ENCODE data around the gene CRACR2A. TPM values are rescaled to one million over a fixed set of nuclear protein-coding genes. Genes with fewer than 3 reads are reported as not detected.

CRACR2A gene
- total RNA-seq, 3 donors from 2014 or later, result 5.3 to 17.3 (median 15.1) TPM

DNA sequence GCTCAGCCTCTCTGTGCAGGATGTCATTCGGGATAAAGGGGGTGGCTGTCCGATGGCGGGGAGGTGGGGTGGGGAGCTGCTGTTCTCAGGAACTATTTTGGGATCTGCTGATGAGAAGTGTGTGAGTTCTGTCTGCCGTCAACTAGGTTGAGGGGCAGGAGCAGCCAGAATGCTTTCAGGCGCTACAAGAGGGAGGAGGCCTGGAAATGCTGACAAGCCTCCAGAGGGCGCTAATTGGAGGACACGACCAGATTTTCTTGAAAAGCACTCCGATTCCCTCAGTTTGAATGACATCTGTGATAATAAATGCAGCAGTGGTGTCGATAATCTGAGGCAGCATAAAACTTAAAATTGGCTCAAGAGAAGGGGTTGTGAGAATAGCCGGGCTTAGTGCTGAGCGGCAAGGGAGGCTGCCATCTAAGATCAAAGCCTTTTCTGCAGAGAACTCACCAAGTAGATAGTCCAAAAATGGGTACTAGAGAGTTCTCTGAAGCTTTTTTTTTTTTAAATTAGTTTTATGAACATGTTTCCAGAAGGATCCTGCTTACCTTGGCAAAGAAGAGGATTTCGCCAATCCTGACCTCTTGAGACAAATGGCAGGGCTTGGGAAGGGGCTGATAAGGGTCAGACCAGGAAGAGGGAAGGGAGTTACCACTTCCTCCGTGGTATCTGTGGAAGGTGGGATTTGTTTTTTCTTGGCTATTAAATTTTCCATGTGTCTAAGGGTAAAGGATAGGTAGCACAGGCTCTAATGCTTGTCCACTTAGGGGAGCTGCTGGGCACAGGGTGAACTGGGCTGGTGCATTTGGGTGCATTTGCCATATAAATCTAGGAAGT lies 94.4 kb downstream of the CRACR2A start:
- intact Hi-C loops (cut with DNase I; ENCODE audit: low total_unique reads), result no loop called here
- Histone ChIP-seq H3K27me3 (no peaks in the 10 kb centered on the region), H3K4me3 (no peak overlapping the region), H3K27ac (no peak overlapping the region), H3K9me3 (no peaks in the 10 kb centered on the region), H3K36me3 (no peaks in the 10 kb centered on the region), H3K4me1 (no peaks in the 10 kb centered on the region)
- TF ChIP-seq CTCF (IDR thresholded peaks at IDR 0.05) (no peak), POLR2A (IDR thresholded peaks at IDR 0.05) (no peak), POLR2AphosphoS5 (IDR thresholded peaks at IDR 0.05) (no peak)
- DNase-seq (ENCODE audit: low spot score in 2 of 2), result no peak

DNA sequence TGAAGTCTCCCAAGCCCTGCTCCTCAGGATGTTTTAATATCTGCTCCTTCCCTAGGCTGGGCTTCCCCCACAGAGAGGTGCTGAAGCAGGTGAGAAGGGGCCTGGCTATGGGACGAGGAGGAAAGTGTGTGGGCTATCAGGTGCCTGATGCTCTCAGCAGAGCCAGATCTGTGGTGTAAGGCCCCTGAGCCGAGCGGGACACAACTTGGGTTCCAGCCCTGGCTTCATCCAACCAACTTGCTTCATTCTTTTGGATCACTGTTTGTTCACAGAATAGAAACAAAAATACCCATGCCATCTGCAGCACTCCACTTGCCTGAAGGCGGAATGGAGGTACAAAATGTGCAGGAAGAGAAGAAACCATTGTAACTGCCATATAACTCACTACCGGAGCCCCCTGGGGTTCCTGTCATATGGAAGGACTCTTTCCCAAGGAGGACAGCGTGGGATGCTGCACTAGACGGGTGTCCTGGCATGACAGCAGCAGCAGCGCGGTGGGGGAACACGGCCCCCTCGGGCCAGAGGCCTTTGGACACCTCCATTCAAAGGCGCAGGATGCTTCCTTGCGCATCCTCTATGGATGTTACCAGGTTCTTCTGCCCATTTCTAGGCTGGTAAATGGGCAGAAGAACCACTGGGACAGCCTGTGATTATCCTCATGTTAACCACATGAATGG lies 95.8 kb downstream of the CRACR2A start:
- intact Hi-C loops (cut with DNase I; ENCODE audit: low total_unique reads), result no loop called here
- DNase-seq (ENCODE audit: low spot score in 2 of 2), result no peak
- Histone ChIP-seq H3K36me3 (no peaks in the 10 kb centered on the region), H3K4me1 (no peaks in the 10 kb centered on the region), H3K27ac (no peak overlapping the region), H3K4me3 (no peak overlapping the region), H3K27me3 (no peaks in the 10 kb centered on the region), H3K9me3 (no peaks in the 10 kb centered on the region)
- TF ChIP-seq CTCF (IDR thresholded peaks at IDR 0.05) (no peak), POLR2A (IDR thresholded peaks at IDR 0.05) (no peak), POLR2AphosphoS5 (IDR thresholded peaks at IDR 0.05) (no peak)

DNA sequence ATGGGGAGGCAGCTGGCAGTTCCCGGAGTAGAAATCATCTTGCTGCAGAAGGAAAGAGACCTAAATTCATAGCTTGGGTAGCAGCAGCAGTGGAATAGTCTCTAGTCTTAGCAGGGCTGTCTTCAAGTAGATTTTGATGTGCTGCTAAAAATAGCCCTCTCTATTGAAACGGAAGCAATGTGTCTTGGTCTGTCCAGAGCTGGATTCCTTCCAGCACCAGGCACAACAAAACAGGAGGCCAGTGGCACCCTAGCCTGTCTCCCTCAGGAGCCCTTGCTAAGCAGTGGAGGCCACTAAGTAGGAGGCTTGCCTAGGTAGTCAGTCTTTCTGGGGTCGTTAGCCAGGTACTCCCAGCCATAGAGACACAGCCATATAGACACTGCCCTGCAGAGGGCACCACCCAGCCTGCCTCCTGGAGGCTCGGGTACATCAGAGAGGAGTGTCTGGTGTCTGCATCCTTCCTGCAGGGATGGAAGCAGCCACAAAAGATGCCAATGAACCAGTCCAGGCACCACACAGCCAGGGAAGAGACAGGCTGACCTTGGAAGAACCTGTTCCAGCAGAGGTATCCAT lies 97.5 kb downstream of the CRACR2A start:
- intact Hi-C loops (cut with DNase I; ENCODE audit: low total_unique reads), result no loop called here
- Histone ChIP-seq H3K4me3 (no peak overlapping the region), H3K27me3 (no peaks in the 10 kb centered on the region), H3K36me3 (no peaks in the 10 kb centered on the region), H3K9me3 (no peaks in the 10 kb centered on the region), H3K4me1 (no peaks in the 10 kb centered on the region), H3K27ac (no peak overlapping the region)
- DNase-seq (ENCODE audit: low spot score in 2 of 2), result no peak
- TF ChIP-seq CTCF (IDR thresholded peaks at IDR 0.05) (no peak), POLR2AphosphoS5 (IDR thresholded peaks at IDR 0.05) (no peak), POLR2A (IDR thresholded peaks at IDR 0.05) (no peak)

GRCh38 chr12:3651585-3652424 lies 101.1 kb downstream of the CRACR2A start:
- TF ChIP-seq POLR2A (IDR thresholded peaks at IDR 0.05) (no peak), POLR2AphosphoS5 (IDR thresholded peaks at IDR 0.05) (no peak), CTCF (IDR thresholded peaks at IDR 0.05) (no peak)
- no peaks in the 10 kb centered on the region for H3K36me3 ChIP-seq
- DNase-seq (ENCODE audit: low spot score in 2 of 2), result no peak
- no peak overlapping the region for H3K27ac ChIP-seq
- H3K4me1 ChIP-seq, result no peaks in the 10 kb centered on the region
- no peaks in the 10 kb centered on the region for H3K27me3 ChIP-seq
- intact Hi-C loops (cut with DNase I; ENCODE audit: low total_unique reads), result no loop called here
- H3K4me3 ChIP-seq, result no peak overlapping the region
- H3K9me3 ChIP-seq, result no peaks in the 10 kb centered on the region
